HG03571 (cell line): ENCODE measurements around the gene LSS.

Source experiments
- ATAC-seq: cut with Tn5 transposase; IDR thresholded peaks from one replicate; pipeline ENCODE4 v1.9.1; 2021; ENCODE audit not compliant: unreplicated experiment

The LSS gene

GRCh38 chr21:46219591-46220239 lies 8.9 kb downstream of the LSS start:
- no peak for ATAC-seq

DNA sequence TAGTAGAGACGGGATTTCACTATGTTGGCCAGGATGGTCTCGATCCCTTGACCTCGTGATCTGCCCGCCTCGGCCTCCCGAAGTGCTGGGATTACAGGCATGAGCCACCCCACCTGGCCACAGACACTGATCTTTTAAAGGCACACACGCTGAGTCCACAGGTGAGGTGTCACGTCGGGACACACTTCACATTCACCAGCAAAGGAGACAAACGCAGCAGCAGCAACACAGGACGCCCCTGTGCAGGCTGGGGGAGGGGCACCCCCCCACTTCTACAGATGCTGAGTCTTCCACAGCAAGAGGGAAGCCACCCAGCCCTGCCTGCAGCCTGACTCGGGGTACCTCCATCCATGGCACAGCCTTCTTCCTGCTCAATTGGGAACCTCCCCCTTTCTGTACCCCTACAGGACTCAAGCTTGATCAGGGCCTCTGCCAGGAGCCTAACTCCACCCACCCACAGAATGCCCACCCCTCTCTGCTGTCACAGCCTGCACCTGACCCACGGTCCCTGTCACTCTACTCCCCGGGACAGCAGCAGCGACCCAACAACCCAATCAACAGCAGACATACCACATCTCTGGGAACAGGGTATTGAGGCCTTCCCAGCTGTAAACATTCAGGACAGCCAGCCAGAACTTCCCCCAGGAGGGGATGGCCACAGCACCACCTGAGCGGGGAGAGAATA lies 9.5 kb downstream of the LSS start:
- no peak for ATAC-seq

DNA sequence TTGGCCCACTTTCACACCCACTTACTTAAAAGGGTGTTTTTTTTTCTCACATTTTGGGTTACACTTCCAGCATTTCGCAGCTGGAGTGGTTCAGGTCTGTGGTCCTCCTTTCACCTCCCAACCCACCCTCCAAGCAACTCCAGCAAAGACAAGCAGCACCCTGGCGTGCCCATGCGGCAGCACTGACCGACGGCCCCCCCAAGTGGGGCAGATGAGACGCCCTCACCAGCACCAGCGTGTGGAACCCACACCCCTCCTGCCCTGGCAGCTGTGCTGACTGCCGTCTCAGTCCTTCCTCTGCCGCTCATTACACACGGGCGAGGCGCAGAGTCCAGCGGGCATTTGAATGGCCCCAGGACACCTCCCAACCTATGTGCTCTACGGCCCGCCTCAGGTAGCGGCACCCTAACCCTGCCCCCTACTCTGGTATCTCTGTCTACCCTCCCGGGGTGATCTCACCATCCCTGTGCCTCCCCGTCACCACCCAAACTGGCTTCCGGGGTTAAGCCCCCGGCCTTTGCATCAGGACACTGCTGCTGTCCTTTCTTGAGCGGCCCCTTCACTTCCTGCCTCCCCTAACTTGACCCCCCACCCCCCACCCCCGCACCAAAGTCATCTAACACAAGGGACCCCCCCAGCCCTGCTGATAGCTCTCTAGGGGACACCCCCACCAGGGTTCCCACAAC lies 10.9 kb downstream of the LSS start:
- ATAC-seq = no peak

DNA sequence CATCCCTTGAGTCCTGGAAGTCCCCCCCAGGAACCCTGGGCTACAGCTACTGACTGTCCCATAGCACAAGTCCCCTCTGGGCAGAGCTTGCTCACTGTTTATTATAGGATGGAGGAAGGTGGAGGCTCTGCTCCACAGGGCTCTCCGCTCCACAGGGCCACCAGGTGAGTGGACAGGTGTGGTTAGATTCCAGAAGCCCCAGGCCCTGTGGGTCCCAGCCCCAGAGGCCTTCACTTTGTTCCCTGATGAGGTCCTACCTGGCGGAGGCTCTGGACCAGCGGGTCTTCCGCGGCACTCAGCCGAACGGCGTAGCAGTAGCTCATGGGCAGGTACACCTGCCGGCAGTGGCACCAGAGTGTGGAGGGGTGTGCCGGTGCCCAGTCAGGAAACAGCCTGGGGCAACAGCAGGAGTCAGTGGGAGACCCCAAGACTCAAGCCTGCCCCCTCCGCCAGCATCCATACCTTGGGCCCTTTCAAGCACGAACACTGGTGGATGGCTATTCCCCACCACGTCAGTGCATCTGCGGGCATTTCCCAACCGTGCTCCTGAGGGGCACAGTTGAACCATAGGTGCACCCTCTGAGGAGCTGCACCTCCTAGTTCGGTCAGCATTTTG lies 12.3 kb downstream of the LSS start:
- no peak for ATAC-seq

- no peak for ATAC-seq
Observed at GRCh38 chr21:46215436-46216131, 13.0 kb downstream of the LSS start.

DNA sequence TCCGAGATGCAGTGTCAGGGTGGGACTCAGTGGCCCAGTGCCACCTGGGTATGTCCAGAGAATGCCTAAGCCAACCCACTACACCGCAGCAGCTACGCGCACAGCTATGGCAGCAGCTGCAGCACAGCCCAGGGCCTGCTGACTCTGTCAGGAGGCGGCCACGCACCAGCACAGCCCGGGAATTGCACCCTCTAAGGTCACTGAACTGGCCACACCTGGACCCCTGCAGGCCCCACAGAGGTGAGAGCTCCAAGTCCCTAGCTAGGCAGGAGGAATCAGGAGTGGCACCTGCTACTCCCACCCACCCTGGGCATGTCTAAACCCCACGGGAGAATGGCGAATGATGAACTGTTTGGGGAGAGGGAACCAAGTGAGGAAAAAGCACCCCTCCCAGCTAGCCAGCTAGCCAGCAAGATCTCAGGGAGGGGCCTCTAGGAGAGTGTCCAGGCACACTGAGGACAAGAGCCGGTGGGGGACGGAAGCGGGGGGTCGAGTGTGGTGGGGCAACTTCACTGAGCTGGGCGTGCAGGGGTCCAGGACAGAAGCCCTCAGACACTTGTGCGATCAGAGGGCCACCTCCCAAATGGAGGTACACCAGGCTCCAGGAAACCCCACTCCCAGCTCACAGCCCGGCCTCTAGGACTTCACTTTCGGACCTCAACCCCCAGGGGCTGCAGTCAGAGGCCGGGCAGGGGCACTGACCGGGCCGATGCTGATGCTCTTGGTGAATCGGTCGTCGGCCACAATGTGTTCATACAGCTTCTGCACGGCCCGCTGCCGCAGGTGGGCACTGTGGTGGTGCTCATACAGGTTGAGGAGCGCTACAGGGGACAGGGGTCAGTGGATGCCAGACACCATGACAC lies 13.9 kb downstream of the LSS start:
- ATAC-seq = no peak

DNA sequence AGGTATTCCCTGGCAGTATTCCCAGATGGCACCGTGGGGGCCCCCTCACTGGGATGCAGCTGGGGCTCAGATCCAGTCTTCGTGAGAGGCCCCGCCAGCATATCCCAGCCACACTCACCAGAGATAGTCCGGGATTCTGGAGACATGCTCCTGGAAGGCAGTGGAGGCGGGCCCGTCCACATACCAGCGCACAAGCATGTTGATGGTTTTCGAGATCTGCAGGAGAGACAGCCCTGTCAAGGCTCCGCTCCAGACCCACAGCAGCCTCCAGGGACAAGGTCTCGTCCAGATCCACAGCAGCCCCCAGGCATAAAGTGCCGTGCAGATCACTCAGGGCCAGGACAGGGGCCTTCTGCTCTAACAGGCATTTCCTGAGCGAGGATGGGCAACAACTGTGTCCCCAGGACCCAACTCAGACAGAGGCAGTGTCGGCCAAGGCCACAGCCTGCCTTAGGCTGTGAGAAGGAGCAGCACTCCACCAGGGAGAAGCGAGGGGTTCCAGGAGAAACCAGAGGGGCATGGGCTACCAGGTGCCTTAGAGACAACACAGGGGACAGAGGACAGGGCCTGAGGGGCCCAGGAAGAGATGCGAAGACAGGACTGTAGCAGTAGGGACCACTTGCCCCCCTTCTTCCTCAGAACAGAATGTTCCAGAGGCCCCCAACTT lies 14.8 kb downstream of the LSS start:
- ATAC-seq = no peak

DNA sequence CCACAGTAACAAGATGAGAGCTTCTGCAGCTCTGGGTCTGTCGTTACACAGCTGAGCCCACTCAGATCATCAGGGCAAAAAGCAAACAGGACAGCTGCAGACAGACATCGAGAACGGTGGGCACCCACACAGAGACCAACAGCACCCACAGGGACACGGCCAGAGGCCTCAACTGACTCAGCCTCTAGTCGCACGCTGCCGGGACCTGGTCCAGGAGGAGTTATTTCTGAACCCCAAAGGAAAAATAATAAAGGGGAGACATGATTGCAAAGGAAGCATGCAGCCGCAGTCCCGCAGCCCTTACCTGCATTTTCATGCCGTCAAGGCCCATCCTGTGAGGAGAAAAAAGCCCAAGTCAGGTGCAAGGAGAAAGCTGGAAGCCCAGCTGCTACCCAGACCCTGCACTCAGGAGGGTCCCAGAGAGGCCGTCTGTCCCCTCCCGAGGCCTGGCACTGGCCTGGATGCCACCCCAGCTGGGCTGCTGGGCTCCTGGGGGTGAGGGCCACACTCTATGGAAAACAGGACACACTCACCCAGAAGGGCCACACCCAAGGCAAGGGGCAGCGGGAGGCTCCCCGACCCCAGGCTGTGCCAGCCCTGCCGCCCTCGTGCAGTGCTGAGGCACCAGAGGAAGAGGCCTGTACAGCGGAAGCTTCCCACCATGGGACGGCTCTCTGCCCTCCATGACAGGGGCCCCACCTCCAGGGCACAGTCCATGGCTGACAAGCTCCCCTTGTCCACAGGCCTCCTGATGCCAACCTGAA lies 15.7 kb downstream of the LSS start:
- ATAC-seq = no peak

GRCh38 chr21:46211786-46212720 lies 16.5 kb downstream of the LSS start:
- ATAC-seq = no peak

- ATAC-seq = no peak
Observed at GRCh38 chr21:46211376-46211775, 17.2 kb downstream of the LSS start.

DNA sequence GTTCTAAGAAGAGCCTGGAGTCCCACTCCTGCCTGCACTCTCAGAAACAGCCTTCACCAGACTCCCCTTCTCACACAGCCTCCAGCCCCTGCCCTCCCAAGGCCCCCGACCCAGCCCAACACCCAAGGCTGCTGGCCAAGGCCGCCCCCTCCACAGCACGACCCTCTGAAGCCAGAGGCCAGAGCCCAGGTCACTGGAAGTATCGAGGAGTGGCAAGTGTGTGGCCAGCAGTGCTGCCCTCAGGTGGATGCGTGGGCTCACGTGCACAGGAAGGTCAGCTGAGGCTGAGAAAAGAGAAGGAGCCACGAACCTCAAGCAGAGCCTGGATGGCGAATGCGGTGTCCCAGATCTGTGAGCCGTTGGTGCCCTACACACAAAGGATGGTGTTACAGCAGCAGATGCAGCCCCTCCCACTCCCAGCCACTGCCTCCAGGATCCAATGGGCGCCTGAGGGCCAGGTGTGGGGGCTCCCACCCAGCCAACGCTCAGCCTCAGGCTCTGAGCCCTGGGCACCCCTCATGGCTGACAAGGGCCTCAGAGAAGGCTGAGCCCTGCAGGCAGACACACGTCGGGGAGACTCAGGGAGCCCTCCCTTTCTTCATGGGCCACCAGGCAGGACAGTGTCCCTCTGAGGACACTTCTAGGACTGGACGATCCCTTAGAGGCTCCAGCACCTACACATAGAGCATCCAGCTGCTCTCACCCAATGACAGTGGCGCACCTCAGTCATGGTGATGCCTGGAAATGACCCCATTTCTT lies 18.0 kb downstream of the LSS start:
- ATAC-seq = no peak

DNA sequence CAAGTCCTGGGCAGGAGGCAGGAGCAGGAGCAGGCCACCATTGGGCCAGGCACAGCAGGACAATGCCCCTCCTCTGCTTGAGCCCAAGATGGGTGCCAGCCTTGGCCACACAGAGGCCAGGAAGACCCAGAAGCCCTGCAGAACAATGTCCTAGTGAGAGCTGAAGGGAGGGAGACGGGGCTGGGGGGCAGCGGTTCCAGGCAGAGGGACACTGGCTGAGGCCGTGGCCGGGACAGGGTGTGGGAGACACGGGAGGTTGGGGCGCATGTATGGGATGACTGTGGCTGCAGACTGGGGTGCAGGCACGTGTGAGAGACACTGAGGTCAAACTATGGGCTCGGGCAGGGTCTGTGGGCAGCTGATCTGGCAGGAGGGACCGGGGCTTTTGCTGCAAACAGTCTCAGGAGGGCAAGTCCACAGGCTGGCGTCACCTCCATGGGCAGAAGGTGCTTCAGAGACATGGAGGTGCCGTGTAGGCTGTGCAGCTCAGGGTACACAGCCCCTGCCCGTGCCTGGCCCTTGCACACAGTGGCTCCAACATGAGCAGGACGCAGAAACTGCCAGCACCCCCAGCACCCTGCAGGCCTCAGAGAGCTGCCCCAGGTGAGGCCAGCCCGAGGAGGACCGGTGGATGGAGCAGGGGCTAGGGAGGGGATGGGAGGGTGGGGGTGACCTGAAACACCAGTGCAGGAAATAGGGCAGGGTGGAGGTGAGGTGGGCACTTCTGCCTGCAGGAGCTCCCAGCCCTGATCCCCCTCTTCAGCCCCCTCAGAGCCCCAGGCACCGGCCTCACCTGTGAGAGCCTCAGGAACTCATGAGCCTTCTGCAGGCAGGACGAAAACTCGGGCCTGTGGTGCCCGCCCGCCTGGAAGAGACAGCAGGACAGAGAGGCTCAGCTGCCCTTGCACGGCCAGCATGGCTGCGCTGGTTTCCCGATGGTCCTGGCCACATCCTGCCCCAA lies 19.5 kb downstream of the LSS start:
- no peak for ATAC-seq

GRCh38 chr21:46207920-46208591 lies 20.5 kb downstream of the LSS start:
- ATAC-seq = no peak

DNA sequence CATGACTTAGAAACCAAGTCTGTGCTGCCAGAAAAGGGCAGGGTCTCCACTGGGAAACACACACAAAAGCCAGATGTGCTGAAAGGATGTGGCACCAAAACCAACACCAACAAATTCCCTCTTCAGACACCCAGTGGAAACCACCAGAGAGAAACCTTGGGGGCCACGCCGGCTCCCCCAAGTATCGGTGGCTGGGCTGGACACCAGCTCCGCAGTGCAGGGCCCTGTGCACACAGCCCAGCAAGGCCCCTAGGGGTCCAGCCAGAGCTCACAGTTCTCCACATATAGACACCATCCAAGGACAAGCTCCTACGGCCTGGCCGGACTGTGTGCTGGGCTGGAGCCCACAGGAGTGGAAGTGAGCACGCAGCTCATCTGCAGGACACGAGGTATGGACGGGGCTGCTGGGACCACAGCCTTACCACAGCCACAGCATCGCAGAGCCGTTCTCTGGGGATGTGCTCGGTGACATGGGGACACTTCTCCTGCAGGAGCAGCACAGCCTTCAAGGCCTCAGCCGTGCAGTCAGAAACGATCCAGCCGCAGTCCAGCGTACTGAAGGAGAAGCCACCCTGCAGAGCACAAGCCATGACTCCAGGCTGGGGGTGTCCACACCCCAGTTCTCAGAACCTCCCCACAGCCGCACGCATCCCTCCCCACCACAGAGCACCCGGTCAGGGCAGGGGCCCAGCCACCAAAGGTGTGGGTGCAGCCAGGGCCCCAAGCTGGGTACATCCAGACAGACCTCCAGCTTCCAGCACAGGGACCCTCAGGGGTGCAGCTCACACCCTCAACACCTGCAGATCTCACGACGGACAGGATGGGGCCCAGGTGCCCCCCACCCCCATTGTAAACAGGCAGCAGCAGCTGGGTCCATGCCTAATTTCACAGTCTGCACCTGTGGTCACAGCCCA lies 21.3 kb downstream of the LSS start:
- ATAC-seq = no peak
